MCF 10A (cell line): Measurements from ENCODE around the gene FCRL1. TPM values are rescaled to one million over a fixed set of nuclear protein-coding genes. Genes with fewer than 3 reads are reported as not detected.

Experiments
- BruUV-seq: library from RNA; stranded (reverse); fragments of 400-500 nt; replicated peaks from 2 replicates; lab custom pipeline; 2021; lab: Mats Ljungman, UMichigan
- CTCF ChIA-PET: fragments of 300-600 bp; sonication (Branson Sonifier 250); formaldehyde crosslinking; extraction: SDS; loops from one replicate; lab custom pipeline; 2021; ENCODE audit warnings: antibody characterized with exemption, inconsistent platforms; lab: Yijun Ruan, JAX
- POLR2A ChIA-PET: fragments of 300-600, 350-650 bp; sonication (Branson Sonifier 250); formaldehyde crosslinking; extraction: SDS; loops from one replicate; lab custom pipeline; 2020; ENCODE audit warnings: antibody characterized with exemption, inconsistent platforms; lab: Yijun Ruan, JAX
- DNase-seq: peaks from one replicate; pipeline ENCODE4 v3.0.0-alpha.2; 2018; ENCODE audit not compliant: unreplicated experiment
- H3K27ac Mint-ChIP-seq: one replicate; pipeline ENCODE4 v1.8.0; 2022; ENCODE audit warnings: mild to moderate bottlenecking, low read depth, mixed read lengths; ENCODE audit not compliant: unreplicated experiment
- H3K27me3 Mint-ChIP-seq: one replicate; pipeline ENCODE4 v1.8.0; 2022; ENCODE audit warnings: mixed read lengths; ENCODE audit not compliant: insufficient read depth, unreplicated experiment
- H3K36me3 Mint-ChIP-seq: one replicate; pipeline ENCODE4 v1.8.0; 2022; ENCODE audit warnings: mild to moderate bottlenecking, moderate library complexity, mixed read lengths; ENCODE audit not compliant: insufficient read depth, unreplicated experiment
- H3K4me1 Mint-ChIP-seq: one replicate; pipeline ENCODE4 v1.8.0; 2022; ENCODE audit warnings: mixed read lengths; ENCODE audit not compliant: insufficient read depth, unreplicated experiment
- H3K4me3 Mint-ChIP-seq: one replicate; pipeline ENCODE4 v1.8.0; 2022; ENCODE audit warnings: mild to moderate bottlenecking, moderate library complexity, mixed read lengths; ENCODE audit not compliant: unreplicated experiment
- H3K9me3 Mint-ChIP-seq: one replicate; pipeline ENCODE4 v1.8.0; 2022; ENCODE audit warnings: mixed read lengths; ENCODE audit not compliant: unreplicated experiment
- intact Hi-C: fragments of 100-400 bp; cut with micrococcal nuclease; formaldehyde crosslinking; loops from 2 replicates; pipeline ENCODE4 v1.14.1; 2022
- total RNA-seq: library from RNA; stranded (reverse); gene quantifications from 2 replicates; pipeline ENCODE4 v1.2.3, GENCODE V29; 2022
- TF ChIP-seq, protein P1 (sequence below): fragments of 200-600 bp; IDR thresholded peaks from one replicate; pipeline ENCODE4 v1.8.0; 2022; ENCODE audit warnings: antibody characterized with exemption, mild to moderate bottlenecking; ENCODE audit not compliant: unreplicated experiment

Gene FCRL1
- total RNA-seq, 1 experiment from 2014 or later: not detected

DNA sequence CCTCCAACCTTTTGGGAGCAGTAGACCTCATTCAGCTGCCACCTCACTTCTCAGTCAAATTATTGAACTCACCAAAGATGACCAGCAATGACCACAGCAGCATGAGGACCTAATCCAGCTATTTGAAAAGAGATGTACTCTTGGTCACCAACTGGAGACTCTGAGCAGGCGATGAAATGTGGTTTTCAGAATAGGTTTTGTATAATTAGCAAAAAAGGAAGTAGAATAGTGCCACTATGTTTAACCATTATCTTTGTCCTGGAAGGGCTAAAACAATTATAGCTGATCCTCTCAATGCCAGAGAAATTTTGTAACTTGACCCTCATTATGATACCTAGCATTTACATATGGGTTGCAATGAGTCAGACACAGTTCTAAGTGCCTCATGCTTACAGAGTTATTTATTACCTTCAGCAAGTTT, 42.9 kb downstream of the FCRL1 start, which contains the start of gene FCRL2:
FCRL2 (minus strand) TSS at position 162 of the 421 bp plus-strand sequence; CDS start at position 103, 59 bp downstream.
- intact Hi-C loops: loop anchor here (5.0 kb wide), 1 partner anchor 170 kb away; no protein-coding TSS in a partner anchor
- DNase-seq: no peak
- Mint-ChIP-seq H3K36me3 (no peaks in the 10 kb centered on the region), H3K27me3 (peaks cover 38% of the 10 kb centered on the region), H3K9me3 (no peaks in the 10 kb centered on the region), H3K4me1 (no peaks in the 10 kb centered on the region), H3K4me3 (no peak within 1 kb of the TSS), H3K27ac (no peak within 1 kb of the TSS)
- POLR2A ChIA-PET: no interaction called here
- TF ChIP-seq, protein P1, sequence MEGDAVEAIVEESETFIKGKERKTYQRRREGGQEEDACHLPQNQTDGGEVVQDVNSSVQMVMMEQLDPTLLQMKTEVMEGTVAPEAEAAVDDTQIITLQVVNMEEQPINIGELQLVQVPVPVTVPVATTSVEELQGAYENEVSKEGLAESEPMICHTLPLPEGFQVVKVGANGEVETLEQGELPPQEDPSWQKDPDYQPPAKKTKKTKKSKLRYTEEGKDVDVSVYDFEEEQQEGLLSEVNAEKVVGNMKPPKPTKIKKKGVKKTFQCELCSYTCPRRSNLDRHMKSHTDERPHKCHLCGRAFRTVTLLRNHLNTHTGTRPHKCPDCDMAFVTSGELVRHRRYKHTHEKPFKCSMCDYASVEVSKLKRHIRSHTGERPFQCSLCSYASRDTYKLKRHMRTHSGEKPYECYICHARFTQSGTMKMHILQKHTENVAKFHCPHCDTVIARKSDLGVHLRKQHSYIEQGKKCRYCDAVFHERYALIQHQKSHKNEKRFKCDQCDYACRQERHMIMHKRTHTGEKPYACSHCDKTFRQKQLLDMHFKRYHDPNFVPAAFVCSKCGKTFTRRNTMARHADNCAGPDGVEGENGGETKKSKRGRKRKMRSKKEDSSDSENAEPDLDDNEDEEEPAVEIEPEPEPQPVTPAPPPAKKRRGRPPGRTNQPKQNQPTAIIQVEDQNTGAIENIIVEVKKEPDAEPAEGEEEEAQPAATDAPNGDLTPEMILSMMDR: no peak
- CTCF ChIA-PET: interaction anchor here (1.1 kb wide), 1 partner anchor 172 kb away, joined by 3 read pairs; no protein-coding TSS in a partner anchor
- no TSS peak for BruUV-seq

DNA sequence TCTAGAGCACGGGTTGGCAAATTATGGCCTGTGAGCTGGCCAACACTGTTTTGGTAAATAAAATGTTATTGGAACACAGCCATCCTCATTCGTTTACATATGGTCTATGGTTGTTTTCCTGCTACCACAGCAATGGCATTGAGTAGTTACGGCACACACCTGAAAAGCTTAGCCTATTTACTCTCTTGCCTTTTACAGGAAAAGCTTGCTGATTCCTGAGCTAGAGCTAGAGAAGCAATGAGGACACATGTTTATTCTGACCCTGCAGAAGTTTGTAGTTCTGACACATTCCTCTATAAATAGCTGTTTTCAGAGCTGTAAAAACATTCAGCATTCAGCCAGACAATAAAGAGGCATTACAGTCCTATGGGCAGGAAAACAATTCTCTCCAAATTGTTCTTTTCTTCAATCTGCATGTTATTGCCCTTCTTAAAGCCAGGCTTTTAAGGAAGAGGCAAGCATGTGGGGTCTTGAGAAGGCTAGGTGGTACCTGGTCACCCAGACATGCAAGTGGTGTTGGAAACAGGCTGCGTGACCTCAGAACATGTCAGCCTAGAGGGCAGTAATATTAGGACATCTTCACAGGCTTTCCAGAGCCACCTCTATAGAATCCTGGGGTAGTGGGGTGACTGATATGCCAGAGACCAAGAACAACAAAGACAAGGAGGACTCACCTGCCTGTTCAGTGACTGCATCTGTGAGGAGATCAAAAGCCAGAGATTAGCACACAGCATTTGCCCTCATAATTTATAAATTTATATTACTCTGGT, 44.6 kb downstream of the FCRL1 start:
- TF ChIP-seq, protein P1: no peak
- ChIA-PET CTCF (interaction anchor here (0.7 kb wide), 1 partner anchor 205 kb away, joined by 3 read pairs; no protein-coding TSS in a partner anchor), POLR2A (no interaction called here)
- intact Hi-C loops: loop anchor here (5.0 kb wide), 1 partner anchor 172 kb away; no protein-coding TSS in a partner anchor
- no TSS peak for BruUV-seq
- Mint-ChIP-seq H3K27me3 (peaks cover 42% of the 10 kb centered on the region), H3K36me3 (no peaks in the 10 kb centered on the region), H3K27ac (no peak overlapping the region), H3K4me1 (no peaks in the 10 kb centered on the region), H3K4me3 (no peak overlapping the region), H3K9me3 (no peaks in the 10 kb centered on the region)
- DNase-seq: no peak

DNA sequence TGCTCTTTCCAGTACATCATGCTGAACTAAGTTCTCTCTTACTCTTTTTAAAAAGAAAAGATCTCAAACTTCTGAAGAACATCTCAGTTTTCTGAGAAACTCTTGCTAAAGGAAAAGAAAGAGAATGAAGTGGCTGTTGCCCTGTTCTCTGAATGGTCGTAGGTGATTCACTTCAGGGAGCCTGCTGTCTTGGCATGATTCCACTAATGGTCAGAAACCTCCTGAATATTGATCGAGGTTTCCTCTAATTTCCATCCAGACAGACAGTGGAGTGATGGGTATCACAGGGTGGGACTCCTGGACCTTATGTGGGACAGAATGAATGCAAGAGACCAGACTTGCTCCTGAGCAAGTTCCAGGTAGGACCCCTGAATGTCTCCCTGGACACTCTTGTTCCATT, 45.5 kb downstream of the FCRL1 start:
- Mint-ChIP-seq H3K4me3 (no peak overlapping the region), H3K36me3 (no peaks in the 10 kb centered on the region), H3K9me3 (no peaks in the 10 kb centered on the region), H3K4me1 (no peaks in the 10 kb centered on the region), H3K27me3 (peaks cover 37% of the 10 kb centered on the region), H3K27ac (no peak overlapping the region)
- TF ChIP-seq, protein P1: no peak
- DNase-seq: no peak
- CTCF ChIA-PET: interaction anchor here (0.7 kb wide), 1 partner anchor 205 kb away, joined by 3 read pairs; no protein-coding TSS in a partner anchor
- POLR2A ChIA-PET: no interaction called here
- intact Hi-C loops: no loop called here
- no TSS peak for BruUV-seq
